ENCODE data around the gene PDE11A.

DNA sequence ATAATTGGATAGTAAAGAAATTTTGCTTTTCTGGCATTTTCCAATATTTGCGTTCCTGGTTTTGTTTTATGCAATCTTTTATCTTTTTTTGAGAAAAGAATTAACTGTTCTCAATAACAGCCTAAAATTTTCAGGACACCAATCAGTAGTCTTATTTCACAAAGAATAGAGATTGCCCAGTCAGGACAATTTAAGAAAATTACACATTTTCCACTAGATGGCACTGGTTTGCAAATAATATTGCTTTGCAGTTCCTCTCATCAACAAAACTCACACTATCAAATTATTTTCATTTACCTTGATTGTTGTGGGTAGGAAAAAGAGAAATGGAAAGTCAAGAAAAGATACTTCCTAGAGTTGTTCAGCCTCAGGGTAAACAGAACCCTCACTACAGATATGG lies 37.2 kb upstream of the PDE11A start:
- TF ChIP-seq, protein P1, sequence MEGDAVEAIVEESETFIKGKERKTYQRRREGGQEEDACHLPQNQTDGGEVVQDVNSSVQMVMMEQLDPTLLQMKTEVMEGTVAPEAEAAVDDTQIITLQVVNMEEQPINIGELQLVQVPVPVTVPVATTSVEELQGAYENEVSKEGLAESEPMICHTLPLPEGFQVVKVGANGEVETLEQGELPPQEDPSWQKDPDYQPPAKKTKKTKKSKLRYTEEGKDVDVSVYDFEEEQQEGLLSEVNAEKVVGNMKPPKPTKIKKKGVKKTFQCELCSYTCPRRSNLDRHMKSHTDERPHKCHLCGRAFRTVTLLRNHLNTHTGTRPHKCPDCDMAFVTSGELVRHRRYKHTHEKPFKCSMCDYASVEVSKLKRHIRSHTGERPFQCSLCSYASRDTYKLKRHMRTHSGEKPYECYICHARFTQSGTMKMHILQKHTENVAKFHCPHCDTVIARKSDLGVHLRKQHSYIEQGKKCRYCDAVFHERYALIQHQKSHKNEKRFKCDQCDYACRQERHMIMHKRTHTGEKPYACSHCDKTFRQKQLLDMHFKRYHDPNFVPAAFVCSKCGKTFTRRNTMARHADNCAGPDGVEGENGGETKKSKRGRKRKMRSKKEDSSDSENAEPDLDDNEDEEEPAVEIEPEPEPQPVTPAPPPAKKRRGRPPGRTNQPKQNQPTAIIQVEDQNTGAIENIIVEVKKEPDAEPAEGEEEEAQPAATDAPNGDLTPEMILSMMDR (IDR thresholded peaks at IDR 0.05), result no peak
- no peak for TF ChIP-seq POLR2A (IDR thresholded peaks at IDR 0.05)

Measured in lower leg skin (tissue), 3 donors.